BJ (cell line): Measurements from ENCODE around the gene PARP1. TPM values are rescaled to one million over a fixed set of nuclear protein-coding genes. Genes with fewer than 3 reads are reported as not detected.

ENCODE experiments used
- CTCF ChIA-PET: fragments of 350-600 bp; formaldehyde crosslinking; extraction: SDS; loops from one replicate; lab custom pipeline; 2021; ENCODE audit warnings: antibody characterized with exemption, inconsistent platforms; lab: Yijun Ruan, JAX
- POLR2A ChIA-PET: fragments of 300-600 bp; sonication (Branson Sonifier 250); formaldehyde crosslinking; extraction: SDS; loops from one replicate; lab custom pipeline; 2021; ENCODE audit warnings: antibody characterized with exemption; lab: Charles Lee
- DNase-seq: peaks from one replicate; pipeline ENCODE4 v3.0.0-alpha.2; 2011; ENCODE audit warnings: low read depth
- H3K27me3 ChIP-seq: 2 replicates; pipeline ENCODE4 v1.6.0; 2011; ENCODE audit warnings: low read length; ENCODE audit not compliant: control insufficient read depth, insufficient read depth
- H3K36me3 ChIP-seq: 2 replicates; pipeline ENCODE4 v1.5.1; 2011; ENCODE audit warnings: low read length; ENCODE audit not compliant: control insufficient read depth, insufficient read depth
- H3K4me3 ChIP-seq: 2 replicates; pipeline ENCODE4 v1.5.1; 2011; ENCODE audit warnings: low read depth, mild to moderate bottlenecking, control low read depth, low read length
- CTCF ChIP-seq: IDR thresholded peaks from 2 replicates; pipeline ENCODE4 v1.5.1; 2011; ENCODE audit warnings: low read depth, mild to moderate bottlenecking, control low read depth, inconsistent platforms, low read length, moderate library complexity; ENCODE audit not compliant: insufficient read depth
- polyA plus RNA-seq: library from polyadenylated mRNA; depleted of rRNA; stranded (reverse); fragments of >200 nt; gene quantifications from 2 replicates; pipeline ENCODE4 v1.2.3, GENCODE V29; 2011

PARP1 gene
- polyA plus RNA-seq, 1 experiment: 58.7 TPM

GRCh38 chr1:226420897-226421296 is 13.0 kb upstream of the PARP1 start:
- TF ChIP-seq CTCF: no peak
- ChIA-PET POLR2A (no interaction called here), CTCF (interaction anchor here (4.0 kb wide), 1 partner anchor 13 kb away, joined by 16 read pairs; the partner anchor contains the start of gene PARP1)
- no peak overlapping the region for H3K4me3 ChIP-seq
- H3K27me3 ChIP-seq: no peaks in the 10 kb centered on the region; the same call in 1 of the 2 replicates
- no peaks in the 10 kb centered on the region for H3K36me3 ChIP-seq
- no peak for DNase-seq

- ChIA-PET POLR2A (no interaction called here), CTCF (interaction anchor here (4.0 kb wide), 1 partner anchor 13 kb away, joined by 16 read pairs; the partner anchor contains the start of gene PARP1)
- no peak overlapping the region for H3K4me3 ChIP-seq
- no peaks in the 10 kb centered on the region for H3K36me3 ChIP-seq
- H3K27me3 ChIP-seq: no peaks in the 10 kb centered on the region; the same call in 1 of the 2 replicates
- no peak for DNase-seq
- TF ChIP-seq CTCF: no peak
These were observed 12.4 kb upstream of the PARP1 start for GRCh38 chr1:226420328-226420727.

- no peak for TF ChIP-seq CTCF
- ChIA-PET CTCF (interaction anchor here (4.0 kb wide), 1 partner anchor 12 kb away, joined by 16 read pairs; the partner anchor contains the start of gene PARP1), POLR2A (no interaction called here)
- Histone ChIP-seq H3K4me3 (no peak overlapping the region), H3K36me3 (no peaks in the 10 kb centered on the region), H3K27me3 (no peaks in the 10 kb centered on the region; the same call in 1 of the 2 replicates)
- DNase-seq: no peak
These were observed 11.6 kb upstream of the PARP1 start for GRCh38 chr1:226419284-226420029.

GRCh38 chr1:226417830-226418546 is 10.1 kb upstream of the PARP1 start:
- TF ChIP-seq CTCF: no peak
- Histone ChIP-seq H3K4me3 (no peak overlapping the region), H3K36me3 (no peaks in the 10 kb centered on the region), H3K27me3 (peaks cover 1% of the 10 kb centered on the region; the same call in 1 of the 2 replicates)
- ChIA-PET POLR2A (no interaction called here), CTCF (interaction anchor here (4.0 kb wide), 1 partner anchor 10 kb away, joined by 16 read pairs; the partner anchor contains the start of gene PARP1)
- no peak for DNase-seq

GRCh38 chr1:226417350-226417749 is 9.5 kb upstream of the PARP1 start:
- ChIA-PET POLR2A (no interaction called here), CTCF (interaction anchor here (4.0 kb wide), 1 partner anchor 10 kb away, joined by 16 read pairs; the partner anchor contains the start of gene PARP1)
- peaks cover 1% of the 10 kb centered on the region; the same call in 1 of the 2 replicates for H3K27me3 ChIP-seq
- TF ChIP-seq CTCF: no peak
- H3K4me3 ChIP-seq: no peak overlapping the region
- no peaks in the 10 kb centered on the region for H3K36me3 ChIP-seq
- no peak for DNase-seq
